AG09319 (cell line): ENCODE results near the gene ADD3.

Experiments used
- DNase-seq: peaks from one replicate; pipeline ENCODE4 v3.0.0-alpha.2; 2010; ENCODE audit warnings: low read depth; ENCODE audit errors: extremely low read depth
- CTCF ChIP-seq: IDR thresholded peaks from 2 replicates; pipeline ENCODE4 v1.5.1; 2011; ENCODE audit warnings: low read depth, mild to moderate bottlenecking, inconsistent platforms, low read length, moderate library complexity

Gene ADD3

GRCh38 chr10:110074758-110075671, 67.2 kb downstream of the ADD3 start:
- no peak for TF ChIP-seq CTCF
- peak; percentile 77 for DNase-seq

- DNase-seq, result no peak
Observed at GRCh38 chr10:110075686-110076085, 67.9 kb downstream of the ADD3 start.

GRCh38 chr10:110076559-110077318, 69.0 kb downstream of the ADD3 start:
- peak; percentile 82 for DNase-seq
- TF ChIP-seq CTCF, result no peak

More at GRCh38 chr10:110075686-110076085, 67.9 kb downstream of the ADD3 start:
- TF ChIP-seq CTCF, result no peak

GRCh38 chr10:110077436-110078130, 69.8 kb downstream of the ADD3 start:
- no peak for TF ChIP-seq CTCF
- DNase-seq, result no peak

- DNase-seq, result no peak
- no peak for TF ChIP-seq CTCF
Observed at GRCh38 chr10:110078317-110078716, 70.5 kb downstream of the ADD3 start.

- no peak for TF ChIP-seq CTCF
- no peak for DNase-seq
Observed at GRCh38 chr10:110081911-110082310, 74.1 kb downstream of the ADD3 start.

- DNase-seq, result no peak
Observed at GRCh38 chr10:110083884-110084283, 76.1 kb downstream of the ADD3 start.

More at GRCh38 chr10:110083884-110084283, 76.1 kb downstream of the ADD3 start:
- TF ChIP-seq CTCF, result no peak
